SK-N-SH (cell line): Measurements from ENCODE around the gene DHRS9. TPM values are rescaled to one million over a fixed set of nuclear protein-coding genes. Genes with fewer than 3 reads are reported as not detected.

Experiments used
- CTCF ChIA-PET: fragments of 300-600, 350-600 bp; formaldehyde crosslinking; extraction: SDS; loops from one replicate; lab custom pipeline; 2021; lab: Yijun Ruan, JAX
- POLR2A ChIA-PET: fragments of 350-600 bp; sonication (Branson Sonifier 250); formaldehyde crosslinking; extraction: SDS; loops from one replicate; lab custom pipeline; 2020; ENCODE audit warnings: antibody characterized with exemption, inconsistent platforms; lab: Yijun Ruan, JAX
- DNase-seq: peaks from one replicate; pipeline ENCODE4 v3.0.0; 2012
- H2AFZ ChIP-seq: fragments of 200-600 bp; sonication (generic); 2 replicates; pipeline ENCODE4 v1.8.1; 2016; ENCODE audit warnings: antibody characterized with exemption, mild to moderate bottlenecking, low read depth
- H3F3A ChIP-seq: fragments of 200-600 bp; sonication (generic); replicated peaks from 2 replicates; pipeline ENCODE3; 2016; ENCODE audit warnings: antibody characterized with exemption, mild to moderate bottlenecking; ENCODE audit not compliant: insufficient read depth
- H3K27ac ChIP-seq, 2 experiments: fragments of 200-500 bp in 1 of 2; fragments of 200-600 bp in 1 of 2; sonication (Bioruptor generic) in 1 of 2; sonication (generic), shearing (Covaris generic) in 1 of 2; 2 replicates each; pipeline versions ENCODE4 v1.5.1 to v1.6.1; 2014 to 2016; ENCODE audit warnings: low read depth in 2 of 2, inconsistent platforms in 1 of 2, low read length in 1 of 2, mild to moderate bottlenecking in 1 of 2, mixed read lengths in 1 of 2
- H3K27me3 ChIP-seq: fragments of 200-600 bp; sonication (generic), shearing (Covaris generic); 2 replicates; pipeline ENCODE4 v1.6.1; 2016; ENCODE audit warnings: mixed run types; ENCODE audit not compliant: insufficient read depth
- H3K36me3 ChIP-seq, 2 experiments: fragments of 200-500 bp in 1 of 2; fragments of 200-600 bp in 1 of 2; sonication (Bioruptor generic) in 1 of 2; sonication (generic) in 1 of 2; replicated peaks in 1 of 2; 2 replicates each; pipeline versions ENCODE3 to v1.5.1; 2014 to 2016; ENCODE audit warnings: low read length in 1 of 2, mild to moderate bottlenecking in 1 of 2; ENCODE audit not compliant: insufficient read depth in 2 of 2, control insufficient read depth in 1 of 2
- H3K4me1 ChIP-seq, 2 experiments: fragments of 200-500 bp in 1 of 2; fragments of 200-600 bp in 1 of 2; sonication (Bioruptor generic) in 1 of 2; sonication (generic), shearing (Covaris generic) in 1 of 2; 2 replicates each; pipeline versions ENCODE4 v1.5.1 to v1.6.1; 2014 to 2016; ENCODE audit warnings: low read depth in 1 of 2, low read length in 1 of 2, mixed run types in 1 of 2; ENCODE audit not compliant: insufficient read depth in 2 of 2, control insufficient read depth in 1 of 2
- H3K4me2 ChIP-seq: fragments of 200-600 bp; sonication (generic), shearing (Covaris generic); 2 replicates; pipeline ENCODE4 v1.6.1; 2017; ENCODE audit warnings: mixed run types
- H3K4me3 ChIP-seq, 2 experiments: fragments of 200-500 bp in 1 of 2; fragments of 200-600 bp in 1 of 2; sonication (Bioruptor generic) in 1 of 2; sonication (generic), shearing (Covaris generic) in 1 of 2; 2 replicates each; pipeline versions ENCODE4 v1.5.1 to v1.8.1; 2014 to 2016; ENCODE audit warnings: low read depth in 2 of 2, inconsistent platforms in 1 of 2, low read length in 1 of 2, mild to moderate bottlenecking in 1 of 2, mixed read lengths in 1 of 2, moderate library complexity in 1 of 2
- H3K79me2 ChIP-seq: fragments of 200-600 bp; sonication (generic); 2 replicates; pipeline ENCODE4 v1.8.1; 2017; ENCODE audit warnings: mild to moderate bottlenecking; ENCODE audit not compliant: insufficient read depth
- H3K9ac ChIP-seq: fragments of 200-600 bp; sonication (generic); 2 replicates; pipeline ENCODE4 v1.6.1; 2017; ENCODE audit warnings: mixed run types
- H3K9me2 ChIP-seq: fragments of 200-600 bp; sonication (generic); 2 replicates; pipeline ENCODE4 v1.6.1; 2017; ENCODE audit warnings: mixed run types
- H3K9me3 ChIP-seq: fragments of 200-600 bp; sonication (generic); 2 replicates; pipeline ENCODE4 v1.6.1; 2017; ENCODE audit warnings: mixed run types, mild to moderate bottlenecking, moderate library complexity
- H4K20me1 ChIP-seq: fragments of 200-600 bp; sonication (generic); 2 replicates; pipeline ENCODE4 v1.6.1; 2017; ENCODE audit warnings: mild to moderate bottlenecking, mixed run types; ENCODE audit not compliant: insufficient read depth
- CTCF ChIP-seq: fragments of 200-600 bp; sonication (generic); IDR thresholded peaks from 2 replicates; pipeline ENCODE4 v1.6.1; 2017; ENCODE audit warnings: antibody characterized with exemption, mild to moderate bottlenecking, moderate library complexity
- ELF1 ChIP-seq: IDR thresholded peaks from 2 replicates; pipeline ENCODE4 v1.4.0; 2012
- EP300 ChIP-seq, 2 experiments: IDR thresholded peaks; 2 replicates each; pipeline versions ENCODE4 v1.4.0 to v1.6.1; 2012; ENCODE audit warnings: borderline replicate concordance in 1 of 2, low read depth in 1 of 2, low read length in 1 of 2
- EZH2phosphoT487 ChIP-seq: fragments of 200-600 bp; sonication (generic); IDR thresholded peaks from 2 replicates; pipeline ENCODE4 v1.6.1; 2017; ENCODE audit warnings: low read depth, mixed run types, mild to moderate bottlenecking, antibody characterized with exemption, moderate library complexity, borderline replicate concordance
- FOSL2 ChIP-seq: IDR thresholded peaks from 2 replicates; pipeline ENCODE4 v1.4.0; 2012; ENCODE audit warnings: low read depth, mild to moderate bottlenecking, moderate library complexity, borderline replicate concordance
- FOXM1 ChIP-seq: IDR thresholded peaks from 2 replicates; pipeline ENCODE4 v1.4.0; 2012; ENCODE audit warnings: low read depth, mild to moderate bottlenecking
- IRF3 ChIP-seq: fragments of 150-350 bp; IDR thresholded peaks from 2 replicates; pipeline ENCODE4 v1.6.1; 2016; ENCODE audit warnings: mild to moderate bottlenecking, low read depth, low read length
- MXI1 ChIP-seq: IDR thresholded peaks from 2 replicates; pipeline ENCODE4 v1.6.1; 2012; ENCODE audit warnings: mild to moderate bottlenecking, low read depth, low read length, improper control_type of control experiment
- PBX3 ChIP-seq: IDR thresholded peaks from 2 replicates; pipeline ENCODE4; 2012
- POLR2AphosphoS5 ChIP-seq: IDR thresholded peaks from 2 replicates; pipeline ENCODE4 v1.6.1; 2012; ENCODE audit warnings: low read depth, low read length
- RAD21 ChIP-seq: IDR thresholded peaks from 2 replicates; pipeline ENCODE4 v1.6.1; 2012; ENCODE audit warnings: mild to moderate bottlenecking, low read length
- RCOR1 ChIP-seq: fragments of 150-350 bp; IDR thresholded peaks from 2 replicates; pipeline ENCODE4 v1.6.1; 2017; ENCODE audit warnings: antibody characterized with exemption, low read length
- REST ChIP-seq: IDR thresholded peaks from 2 replicates; pipeline ENCODE4 v1.6.1; 2012; ENCODE audit warnings: mild to moderate bottlenecking, low read depth, low read length, moderate library complexity
- RXRA ChIP-seq: IDR thresholded peaks from 2 replicates; pipeline ENCODE4 v1.4.0; 2012; ENCODE audit warnings: low read depth, mild to moderate bottlenecking, borderline replicate concordance
- SMC3 ChIP-seq: IDR thresholded peaks from 2 replicates; pipeline ENCODE4 v1.6.1; 2012; ENCODE audit warnings: low read depth, low read length, improper control_type of control experiment
- TCF12 ChIP-seq: IDR thresholded peaks from 2 replicates; pipeline ENCODE4 v1.4.0; 2012
- WGBS: methylation state at CpG from one replicate; pipeline ENCODE4 v1.1.6; 2017; ENCODE audit warnings: low lambda C conversion rate; 5-methylcytosine and 5-hydroxymethylcytosine counted together
- polyA plus RNA-seq, 3 experiments: library from polyadenylated mRNA; depleted of rRNA; stranded (reverse); fragments of >200 nt; gene quantifications; 2 replicates each; pipeline ENCODE4 v1.2.3, GENCODE V29; 2012
- TF ChIP-seq, protein P1 (sequence below): IDR thresholded peaks from 2 replicates; pipeline ENCODE4 v1.4.0; 2012; ENCODE audit warnings: low read depth, borderline replicate concordance

Gene DHRS9
- polyA plus RNA-seq, 1 of the 3 experiments (the other 2 are of a cell fraction) = not detected

DNA sequence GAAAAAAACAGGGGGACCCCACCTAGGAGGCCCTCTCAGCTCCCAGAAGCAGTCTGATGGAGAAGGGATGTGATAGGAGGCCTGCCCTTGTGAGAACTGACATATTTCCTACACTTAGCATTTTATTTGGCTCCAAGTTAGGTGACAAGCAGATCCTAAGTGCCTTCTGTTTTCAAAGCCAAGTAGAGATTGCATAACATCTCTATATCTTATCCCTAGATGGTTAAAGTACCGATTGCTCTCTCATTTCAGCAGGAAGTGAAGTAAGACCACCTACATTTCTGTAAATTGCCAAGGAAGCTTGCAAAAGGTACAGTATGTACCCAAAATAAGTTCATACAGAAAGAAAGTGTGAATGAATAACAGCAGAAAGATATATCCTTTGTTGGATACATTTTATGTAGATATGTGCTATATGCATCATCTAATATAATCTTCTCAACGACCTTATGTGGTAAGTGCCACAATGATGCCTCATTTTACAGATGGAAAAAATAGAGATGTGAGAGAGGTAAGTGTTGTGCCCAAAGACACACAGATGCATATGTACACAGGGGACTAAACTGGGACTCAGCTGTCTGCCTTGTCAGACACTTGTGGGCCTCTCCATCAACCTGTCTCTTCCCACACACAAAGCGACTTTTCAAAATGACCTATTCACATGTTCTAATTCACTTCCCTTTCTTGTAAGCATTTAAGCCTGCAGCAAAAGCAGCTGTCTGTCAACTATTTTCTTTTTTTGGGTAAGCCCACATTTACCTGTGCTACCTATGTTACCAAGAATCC, 38.9 kb downstream of the DHRS9 start:
- H3F3A ChIP-seq = no peaks in the 10 kb centered on the region
- H3K79me2 ChIP-seq = no peaks in the 10 kb centered on the region
- H4K20me1 ChIP-seq = no peaks in the 10 kb centered on the region
- TF ChIP-seq FOXM1 (no peak), RXRA (no peak), FOSL2 (no peak), MXI1 (no peak), POLR2AphosphoS5 (no peak), REST (no peak), EZH2phosphoT487 (no peak), CTCF (no peak), PBX3 (no peak), RCOR1 (no peak), ELF1 (no peak), IRF3 (no peak), TCF12 (no peak), RAD21 (no peak), SMC3 (no peak), EP300 (IDR thresholded peaks at IDR 0.05; ENCODE audit: borderline replicate concordance in 1 of 2, low read depth in 1 of 2, low read length in 1 of 2) (no peak)
- TF ChIP-seq, protein P1, sequence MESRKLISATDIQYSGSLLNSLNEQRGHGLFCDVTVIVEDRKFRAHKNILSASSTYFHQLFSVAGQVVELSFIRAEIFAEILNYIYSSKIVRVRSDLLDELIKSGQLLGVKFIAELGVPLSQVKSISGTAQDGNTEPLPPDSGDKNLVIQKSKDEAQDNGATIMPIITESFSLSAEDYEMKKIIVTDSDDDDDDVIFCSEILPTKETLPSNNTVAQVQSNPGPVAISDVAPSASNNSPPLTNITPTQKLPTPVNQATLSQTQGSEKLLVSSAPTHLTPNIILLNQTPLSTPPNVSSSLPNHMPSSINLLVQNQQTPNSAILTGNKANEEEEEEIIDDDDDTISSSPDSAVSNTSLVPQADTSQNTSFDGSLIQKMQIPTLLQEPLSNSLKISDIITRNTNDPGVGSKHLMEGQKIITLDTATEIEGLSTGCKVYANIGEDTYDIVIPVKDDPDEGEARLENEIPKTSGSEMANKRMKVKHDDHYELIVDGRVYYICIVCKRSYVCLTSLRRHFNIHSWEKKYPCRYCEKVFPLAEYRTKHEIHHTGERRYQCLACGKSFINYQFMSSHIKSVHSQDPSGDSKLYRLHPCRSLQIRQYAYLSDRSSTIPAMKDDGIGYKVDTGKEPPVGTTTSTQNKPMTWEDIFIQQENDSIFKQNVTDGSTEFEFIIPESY = no peak
- H3K27ac ChIP-seq = no peak overlapping the region
- POLR2A ChIA-PET = no interaction called here
- 27% methylated on average over 3 of the region's 3 CpGs for WGBS
- H3K9me2 ChIP-seq = no peaks in the 10 kb centered on the region
- H2AFZ ChIP-seq = no peak overlapping the region
- DNase-seq = no peak
- H3K27me3 ChIP-seq = no peaks in the 10 kb centered on the region
- H3K9me3 ChIP-seq = no peaks in the 10 kb centered on the region
- no peaks in the 10 kb centered on the region for H3K36me3 ChIP-seq
- H3K4me1 ChIP-seq = no peaks in the 10 kb centered on the region; a peak in 1 of 4 replicates
- no peak overlapping the region for H3K9ac ChIP-seq
- CTCF ChIA-PET = interaction anchor here (1.2 to 6.1 kb wide), 21 partner anchors 9 to 167 kb away, joined by 3 to 94 read pairs (median 8); no protein-coding TSS in a partner anchor
- no peak overlapping the region for H3K4me3 ChIP-seq
- no peak overlapping the region for H3K4me2 ChIP-seq
